Bronchial epithelial cell (primary cell): ENCODE data around the gene CLCA1. TPM values are rescaled to one million over a fixed set of nuclear protein-coding genes. Genes with fewer than 3 reads are reported as not detected.

ENCODE experiments used
- DNase-seq: peaks from one replicate; pipeline ENCODE4 v3.0.0-alpha.2; 2010; ENCODE audit warnings: low read depth
- FAIRE-seq: peaks from 2 replicates; lab custom pipeline; 2011; peaks lifted over from hg19 to GRCh38; lab: Jason Lieb, UNC
- H3K27me3 ChIP-seq: 2 replicates; pipeline ENCODE4 v1.5.1; 2011; ENCODE audit warnings: low read length; ENCODE audit not compliant: control insufficient read depth, insufficient read depth
- H3K36me3 ChIP-seq: 2 replicates; pipeline ENCODE4 v1.5.1; 2011; ENCODE audit warnings: low read length; ENCODE audit not compliant: control insufficient read depth, insufficient read depth
- H3K4me3 ChIP-seq: 2 replicates; pipeline ENCODE4 v1.5.1; 2011; ENCODE audit warnings: mild to moderate bottlenecking, low read depth, low read length, control low read depth
- total RNA-seq: library from RNA; depleted of rRNA; stranded (reverse); fragments of >200 nt; gene quantifications from 2 replicates; pipeline ENCODE4 v1.2.1, GENCODE V29; 2014
- TF ChIP-seq, protein P1 (sequence below): IDR thresholded peaks from 2 replicates; pipeline ENCODE4 v1.5.1; 2011; ENCODE audit warnings: mild to moderate bottlenecking, moderate library complexity, low read length, control low read depth, inconsistent platforms; ENCODE audit not compliant: insufficient read depth, severe bottlenecking

CLCA1 gene
- total RNA-seq, 1 donor from 2014 or later: not detected

DNA sequence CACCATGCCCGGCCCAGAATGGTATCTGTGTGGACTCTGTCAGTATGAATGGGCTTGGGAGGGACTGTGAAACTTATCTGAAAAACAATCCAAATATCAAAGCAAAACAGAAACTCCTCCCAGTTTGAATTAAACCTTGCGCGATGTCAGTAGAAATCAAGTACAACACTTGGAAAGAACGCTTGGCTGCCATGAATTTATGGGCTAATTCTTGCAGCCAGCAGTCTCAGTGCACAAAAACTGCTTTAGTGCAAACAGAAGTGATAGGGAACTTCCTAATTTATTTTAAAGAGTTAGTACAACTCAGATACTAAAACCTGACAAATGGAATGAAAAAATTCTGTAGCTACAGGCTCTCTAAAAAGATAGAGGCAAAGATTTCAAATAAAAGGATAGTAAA is 8.5 kb downstream of the CLCA1 start:
- DNase-seq: no peak
- FAIRE-seq: no peak
- H3K4me3 ChIP-seq: no peak overlapping the region
- no peaks in the 10 kb centered on the region for H3K36me3 ChIP-seq
- TF ChIP-seq, protein P1, sequence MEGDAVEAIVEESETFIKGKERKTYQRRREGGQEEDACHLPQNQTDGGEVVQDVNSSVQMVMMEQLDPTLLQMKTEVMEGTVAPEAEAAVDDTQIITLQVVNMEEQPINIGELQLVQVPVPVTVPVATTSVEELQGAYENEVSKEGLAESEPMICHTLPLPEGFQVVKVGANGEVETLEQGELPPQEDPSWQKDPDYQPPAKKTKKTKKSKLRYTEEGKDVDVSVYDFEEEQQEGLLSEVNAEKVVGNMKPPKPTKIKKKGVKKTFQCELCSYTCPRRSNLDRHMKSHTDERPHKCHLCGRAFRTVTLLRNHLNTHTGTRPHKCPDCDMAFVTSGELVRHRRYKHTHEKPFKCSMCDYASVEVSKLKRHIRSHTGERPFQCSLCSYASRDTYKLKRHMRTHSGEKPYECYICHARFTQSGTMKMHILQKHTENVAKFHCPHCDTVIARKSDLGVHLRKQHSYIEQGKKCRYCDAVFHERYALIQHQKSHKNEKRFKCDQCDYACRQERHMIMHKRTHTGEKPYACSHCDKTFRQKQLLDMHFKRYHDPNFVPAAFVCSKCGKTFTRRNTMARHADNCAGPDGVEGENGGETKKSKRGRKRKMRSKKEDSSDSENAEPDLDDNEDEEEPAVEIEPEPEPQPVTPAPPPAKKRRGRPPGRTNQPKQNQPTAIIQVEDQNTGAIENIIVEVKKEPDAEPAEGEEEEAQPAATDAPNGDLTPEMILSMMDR: no peak
- no peaks in the 10 kb centered on the region for H3K27me3 ChIP-seq

DNA sequence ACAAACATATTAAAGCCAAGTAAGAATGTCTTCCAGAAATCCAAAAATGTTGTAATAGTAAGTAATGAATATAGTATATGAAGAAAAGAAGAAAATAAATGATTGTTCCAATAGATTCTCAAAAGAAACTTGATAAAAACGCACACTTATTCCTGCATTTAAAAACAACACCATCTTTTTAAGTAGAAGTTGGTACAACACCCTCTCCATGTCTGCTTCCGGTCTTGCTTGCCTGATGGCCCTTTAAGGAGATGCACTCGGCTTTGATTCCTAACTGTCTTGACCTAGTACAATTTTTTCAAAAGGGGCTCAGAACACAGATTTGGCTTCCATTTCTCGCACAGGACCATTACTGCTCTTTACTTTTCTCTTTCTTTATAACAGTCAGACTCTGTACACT is 9.0 kb downstream of the CLCA1 start:
- TF ChIP-seq, protein P1: no peak
- FAIRE-seq (no peak), DNase-seq (no peak)
- Histone ChIP-seq H3K4me3 (no peak overlapping the region), H3K36me3 (no peaks in the 10 kb centered on the region), H3K27me3 (no peaks in the 10 kb centered on the region)

DNA sequence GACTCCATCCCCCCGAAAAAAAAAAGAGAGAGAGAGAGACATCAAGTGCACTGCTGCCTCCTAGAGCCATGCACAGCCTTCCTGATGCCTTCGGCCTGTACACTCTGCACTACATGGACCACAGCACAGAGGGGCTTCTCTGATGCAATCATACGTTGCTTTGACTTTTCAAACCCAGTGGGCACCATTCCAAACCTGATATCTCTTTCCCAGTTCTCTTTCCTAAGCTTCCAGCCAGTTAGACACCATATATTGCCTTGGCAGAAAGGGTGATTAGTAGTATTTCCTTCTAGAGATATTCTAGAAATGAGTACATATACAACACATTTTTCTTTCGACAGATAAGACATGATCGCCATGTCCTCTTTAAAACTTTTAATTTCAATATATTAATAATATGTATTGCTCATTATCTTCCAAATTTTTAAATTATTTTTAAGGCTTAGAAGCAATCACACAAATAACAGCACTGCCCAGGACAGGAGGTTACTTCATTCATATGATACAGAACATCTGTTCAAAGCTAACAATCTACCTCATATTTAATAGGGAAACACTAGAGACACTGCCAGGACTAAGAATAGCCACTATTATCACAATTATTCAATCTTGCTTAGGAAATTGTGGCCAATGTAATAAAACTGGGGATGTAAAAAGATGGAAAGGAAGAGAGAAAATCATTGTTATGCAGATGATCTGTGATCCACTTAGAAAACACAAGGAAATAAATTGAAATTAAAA is 9.9 kb downstream of the CLCA1 start:
- Histone ChIP-seq H3K4me3 (no peak overlapping the region), H3K27me3 (no peaks in the 10 kb centered on the region), H3K36me3 (no peaks in the 10 kb centered on the region)
- TF ChIP-seq, protein P1: no peak
- FAIRE-seq (no peak), DNase-seq (no peak)

DNA sequence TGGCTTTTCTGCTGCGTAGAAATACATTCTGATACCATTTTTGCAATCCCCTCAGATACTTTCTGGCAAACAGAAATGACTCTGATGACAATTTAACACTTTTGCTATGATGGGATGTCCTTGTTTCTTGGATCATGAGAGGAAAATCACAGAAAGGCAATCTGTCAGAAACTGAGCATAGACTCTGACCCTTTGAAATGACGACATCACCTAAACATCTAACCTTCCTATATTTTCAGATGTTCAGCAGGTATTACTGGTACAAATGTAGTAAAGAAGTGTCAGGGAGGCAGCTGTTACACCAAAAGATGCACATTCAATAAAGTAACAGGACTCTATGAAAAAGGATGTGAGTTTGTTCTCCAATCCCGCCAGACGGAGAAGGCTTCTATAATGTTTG is 13.2 kb downstream of the CLCA1 start:
- H3K36me3 ChIP-seq: no peaks in the 10 kb centered on the region
- FAIRE-seq (no peak), DNase-seq (no peak)
- TF ChIP-seq, protein P1: no peak
- no peak overlapping the region for H3K4me3 ChIP-seq
- no peaks in the 10 kb centered on the region for H3K27me3 ChIP-seq

DNA sequence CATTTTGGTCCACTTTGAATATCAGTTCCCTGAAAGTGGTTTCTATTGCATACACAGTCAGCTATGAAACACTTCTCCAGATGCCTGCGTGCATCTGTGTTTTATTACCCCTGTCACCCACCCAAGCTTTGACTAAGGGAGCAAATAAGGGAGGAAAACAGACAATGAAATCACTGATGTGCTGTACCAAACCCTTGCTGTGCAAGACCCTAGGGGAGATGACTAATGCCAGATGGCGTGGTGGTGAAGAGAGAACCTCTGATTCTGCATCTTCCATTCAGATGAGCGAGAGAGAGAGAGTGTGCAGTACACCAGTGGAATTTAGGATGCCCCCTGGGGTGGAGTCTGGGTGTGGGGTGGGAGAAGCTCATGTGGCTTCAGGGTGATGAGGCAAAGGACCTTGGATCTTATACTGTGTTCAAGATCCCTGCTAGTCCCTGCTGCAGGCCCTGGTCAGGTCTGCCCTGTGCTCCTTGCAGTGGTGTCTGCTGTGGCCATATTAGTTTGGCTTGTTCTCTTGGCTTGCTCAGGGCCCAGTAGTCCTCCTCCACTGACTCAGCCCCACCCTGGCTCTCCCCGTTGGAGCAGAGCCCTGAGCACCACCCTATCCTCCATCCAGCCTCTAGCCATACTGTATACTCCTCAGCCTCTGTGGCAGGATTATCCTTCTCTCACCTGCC is 18.5 kb downstream of the CLCA1 start:
- no peak for DNase-seq

More for the DNA sequence above, 18.5 kb downstream of the CLCA1 start:
- Histone ChIP-seq H3K36me3 (no peaks in the 10 kb centered on the region), H3K4me3 (no peak overlapping the region), H3K27me3 (no peaks in the 10 kb centered on the region)
- TF ChIP-seq, protein P1: no peak
- FAIRE-seq: no peak
